ENCODE data around the gene BTD.

BTD gene

GRCh38 chr3:15636028-15636709 lies 34.6 kb downstream of the BTD start:
- DNase-seq (ENCODE audit: low read depth) = peak; percentile 91

GRCh38 chr3:15637131-15637951 lies 35.8 kb downstream of the BTD start:
- DNase-seq (ENCODE audit: low read depth) = no peak

- no peak for DNase-seq (ENCODE audit: low read depth)
Observed at GRCh38 chr3:15638193-15638890, 36.8 kb downstream of the BTD start.

DNA sequence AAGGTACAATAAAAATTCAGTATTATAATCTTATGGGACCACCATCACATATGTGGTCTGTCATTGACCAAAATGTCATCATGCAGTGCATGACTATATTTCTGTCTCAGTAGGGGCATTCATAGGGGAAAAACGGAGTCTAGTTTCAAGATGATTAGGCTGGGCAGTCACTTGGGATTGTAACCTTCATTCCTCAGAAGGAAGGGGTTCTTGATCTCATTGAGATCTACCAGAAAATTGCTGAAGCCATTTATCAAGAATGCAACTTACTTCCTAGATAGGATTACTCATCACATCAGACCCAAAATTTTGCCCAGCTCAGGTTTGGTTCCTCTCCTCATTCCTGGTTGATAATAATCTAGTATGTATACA lies 37.3 kb downstream of the BTD start:
- DNase-seq (ENCODE audit: low read depth) = no peak

DNA sequence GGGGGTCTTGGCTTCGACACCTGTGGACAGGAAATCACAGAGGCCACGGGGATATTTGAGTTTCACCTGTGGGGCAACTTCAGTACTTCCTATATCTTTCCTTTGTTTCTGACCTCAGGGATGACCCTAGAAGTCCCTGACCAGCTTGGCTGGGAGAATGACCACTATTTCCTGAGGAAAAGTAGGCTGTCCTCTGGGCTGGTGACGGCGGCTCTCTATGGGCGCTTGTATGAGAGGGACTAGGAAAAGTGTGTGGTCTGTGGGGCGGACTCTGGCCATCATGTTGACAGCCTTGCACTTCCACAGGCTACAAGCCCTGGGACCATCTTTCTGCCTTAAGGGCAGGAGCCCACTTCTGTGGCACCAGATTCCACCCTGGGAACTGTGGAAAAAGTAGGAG lies 43.7 kb downstream of the BTD start:
- DNase-seq (ENCODE audit: low read depth) = no peak

GRCh38 chr3:15645740-15646501 lies 44.4 kb downstream of the BTD start:
- peak; percentile 83 for DNase-seq (ENCODE audit: low read depth)

GRCh38 chr3:15646851-15647511 lies 45.4 kb downstream of the BTD start:
- peak; percentile 99 for DNase-seq (ENCODE audit: low read depth)

DNA sequence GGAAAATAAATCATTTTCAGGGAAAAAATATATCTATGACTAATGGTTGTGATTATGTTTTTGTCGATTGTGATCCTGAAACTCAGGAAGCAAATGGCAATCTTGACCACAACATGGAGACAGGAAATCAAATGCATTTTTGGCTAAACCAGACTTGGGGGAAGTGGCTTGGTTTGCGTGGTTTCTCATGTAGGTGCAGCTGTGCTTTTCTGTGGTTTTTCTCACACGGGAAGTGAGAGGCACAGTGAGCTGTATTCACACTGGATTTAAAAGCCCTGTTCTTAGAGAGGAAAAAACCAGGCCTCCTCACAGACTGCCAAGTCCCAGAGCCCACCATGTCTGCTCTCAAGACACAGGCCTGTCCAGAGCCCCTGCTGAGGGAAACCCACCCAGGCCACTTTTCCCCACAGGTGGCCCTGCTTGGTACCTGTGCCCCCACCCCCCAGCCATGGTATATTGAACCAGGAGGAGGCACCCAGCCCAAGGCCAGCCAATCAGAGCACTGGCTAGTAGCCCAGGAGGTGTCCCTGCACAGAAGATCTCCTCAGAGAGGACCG lies 46.1 kb downstream of the BTD start:
- peak; percentile 93 for DNase-seq (ENCODE audit: low read depth)

GRCh38 chr3:15649341-15649740 lies 47.8 kb downstream of the BTD start:
- no peak for DNase-seq (ENCODE audit: low read depth)

DNA sequence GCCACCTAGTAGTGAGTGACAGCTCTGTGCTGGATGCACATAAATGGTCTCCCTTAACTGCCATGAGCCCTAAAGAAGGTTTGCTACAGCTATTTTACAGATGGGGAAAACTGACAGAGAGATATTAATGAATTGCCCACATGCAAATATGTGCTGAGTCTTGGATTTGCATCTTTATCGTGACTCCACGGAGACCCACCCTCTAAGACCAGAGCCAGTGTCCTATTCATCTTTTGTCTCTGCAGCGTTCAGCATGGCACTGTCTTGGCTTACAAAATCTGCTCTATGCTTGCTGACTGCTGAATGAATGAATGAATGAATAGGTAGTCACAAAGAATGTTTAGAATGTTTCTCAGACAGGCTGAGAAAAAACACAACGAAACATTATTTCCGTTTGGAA lies 48.3 kb downstream of the BTD start:
- DNase-seq (ENCODE audit: low read depth) = no peak

- DNase-seq (ENCODE audit: low read depth) = no peak
Observed at GRCh38 chr3:15651396-15651795, 49.9 kb downstream of the BTD start.

GRCh38 chr3:15653321-15653720 lies 51.8 kb downstream of the BTD start:
- no peak for DNase-seq (ENCODE audit: low read depth)

GRCh38 chr3:15654127-15654526 lies 52.6 kb downstream of the BTD start:
- no peak for DNase-seq (ENCODE audit: low read depth)

GRCh38 chr3:15654891-15655290 lies 53.3 kb downstream of the BTD start:
- DNase-seq (ENCODE audit: low read depth) = no peak

DNA sequence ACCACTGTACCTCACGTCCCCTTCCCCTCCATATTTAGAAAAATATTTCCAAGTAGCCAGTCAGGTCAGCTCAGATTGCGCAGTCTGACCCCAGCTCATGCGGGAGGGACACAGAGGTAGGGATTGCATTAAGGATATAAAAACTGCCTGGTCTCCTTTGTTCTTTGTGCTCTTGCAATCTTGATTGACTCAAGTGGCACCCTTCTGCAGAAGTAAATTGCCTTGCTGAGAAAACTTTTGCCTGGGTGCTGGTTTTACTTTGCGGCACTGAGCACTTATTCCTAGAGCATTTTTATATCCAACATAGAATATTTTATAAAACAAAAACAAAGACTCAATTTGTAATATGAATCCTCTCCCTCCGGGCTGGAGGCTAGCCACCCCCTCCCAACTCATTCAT lies 54.8 kb downstream of the BTD start:
- DNase-seq (ENCODE audit: low read depth) = no peak

DNA sequence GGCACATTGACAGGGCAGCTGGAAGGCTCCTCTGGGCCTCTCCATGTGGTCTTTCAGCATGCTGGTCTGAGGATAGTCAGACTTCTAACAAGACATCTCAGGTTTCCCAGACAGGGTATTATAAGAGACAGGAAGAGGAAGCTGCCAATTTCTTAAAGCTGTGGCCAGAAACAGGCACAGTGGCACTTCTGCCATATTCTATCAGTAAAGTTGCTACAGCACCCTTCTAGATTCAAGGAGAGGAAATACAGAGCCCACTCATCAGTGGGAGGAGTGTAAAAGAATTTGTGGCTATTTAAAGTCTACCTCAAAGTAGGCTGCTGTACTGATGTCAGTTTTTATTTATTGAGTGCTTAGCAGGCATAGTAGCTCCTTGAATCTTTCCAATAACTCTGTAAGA lies 55.5 kb downstream of the BTD start:
- no peak for DNase-seq (ENCODE audit: low read depth)

GRCh38 chr3:15659254-15659975 lies 57.9 kb downstream of the BTD start:
- no peak for DNase-seq (ENCODE audit: low read depth)

DNA sequence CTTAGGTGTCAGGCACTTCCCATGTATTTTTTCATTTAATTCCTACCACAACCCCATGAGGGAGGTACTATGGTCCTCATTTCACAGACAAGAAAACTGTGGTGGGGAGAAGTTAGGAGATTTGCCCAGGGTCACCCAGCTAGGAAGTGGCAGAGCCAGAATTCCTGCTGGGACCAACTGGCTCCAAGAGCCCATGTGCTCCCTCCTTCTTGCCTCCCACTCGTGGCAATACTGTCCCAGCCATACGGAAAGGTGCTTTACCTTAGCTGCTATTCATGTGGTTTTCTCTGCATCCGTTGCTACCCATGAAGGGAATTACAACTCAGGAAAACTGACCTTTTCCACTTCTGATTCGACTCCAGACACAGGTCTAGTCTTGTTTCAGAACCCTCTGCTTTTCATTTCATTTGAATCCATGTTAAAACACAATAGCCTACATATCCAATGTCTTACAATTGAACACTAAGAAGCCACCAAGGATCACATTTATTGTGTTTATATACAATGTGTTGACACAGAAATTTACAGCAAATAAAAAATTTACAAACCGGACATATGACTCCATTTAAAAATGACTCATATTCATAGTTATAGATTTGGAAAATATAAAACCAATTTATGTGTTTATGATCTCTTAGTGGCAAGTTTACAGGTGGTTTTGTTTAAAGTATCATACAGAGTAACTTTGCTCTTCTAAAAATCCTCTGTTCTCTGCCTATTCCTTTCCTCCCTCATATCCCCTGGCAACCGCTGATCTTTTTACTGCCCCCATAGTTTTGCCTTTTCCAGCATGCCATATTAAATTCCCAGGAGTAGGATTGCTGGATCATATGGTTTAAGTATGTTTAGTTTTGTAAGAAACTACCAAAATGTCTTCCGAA lies 58.8 kb downstream of the BTD start:
- no peak for DNase-seq (ENCODE audit: low read depth)

- DNase-seq (ENCODE audit: low read depth) = no peak
Observed at GRCh38 chr3:15664144-15664543, 62.6 kb downstream of the BTD start.

All from GM04504 (cell line).